ENCODE results near the gene PSTPIP2. TPM values are rescaled to one million over a fixed set of nuclear protein-coding genes. Genes with fewer than 3 reads are reported as not detected.
"Not testable (repeated sequence)": the region's sequence is repeated elsewhere in the genome, so short reads cannot be mapped to it uniquely, and the experiment has no call there.

The PSTPIP2 gene
- total and polyA plus RNA-seq, 2 donors (not counting 1 experiment from before 2014, with no cell fraction given), result 0.42 to 0.76 TPM

GRCh38 chr18:45967007-45967706 lies 104.9 kb downstream of the PSTPIP2 start, which contains the start of gene EPG5:
EPG5 (minus strand) TSS chr18:45967329; CDS start chr18:45967239, 90 bp downstream.
- Histone ChIP-seq H3K36me3 (replicated peaks in 1 of 2; ENCODE audit: control extremely low read depth in 1 of 2, control insufficient read depth in 1 of 2, extremely low read depth in 1 of 2, insufficient read depth in 2 of 2, low read length in 1 of 2) (peaks cover 0 to under 1% of the 10 kb centered on the region in 2 experiments), H3K4me1 (ENCODE audit: control insufficient read depth in 2 of 2, insufficient read depth in 2 of 2, low read length in 2 of 2) (peaks cover 0 to 9% of the 10 kb centered on the region in 2 donors), H3K27me3 (replicated peaks in 1 of 4; ENCODE audit: control extremely low read depth in 1 of 4, control insufficient read depth in 3 of 4, insufficient read depth in 4 of 4, low read length in 3 of 4) (no peaks in the 10 kb centered on the region), H3K9ac (ENCODE audit: low read length) (peak within 1 kb of the TSS; percentile 92), H3K4me2 (replicated peaks; ENCODE audit: low read depth, low read length, poor library complexity, severe bottlenecking) (peak within 1 kb of the TSS; percentile 89), H3K79me2 (ENCODE audit: control insufficient read depth, insufficient read depth, low read length) (peaks cover 44% of the 10 kb centered on the region), H2AFZ (ENCODE audit: insufficient read depth, low read depth, low read length, poor library complexity, severe bottlenecking) (peak within 1 kb of the TSS; percentile 85), H4K20me1 (ENCODE audit: control insufficient read depth, insufficient read depth, low read length, poor library complexity, severe bottlenecking) (peaks cover 15% of the 10 kb centered on the region), H3K4me3 (ENCODE audit: control extremely low read depth in 1 of 5, extremely low read depth in 1 of 5, insufficient read depth in 1 of 5, low read depth in 2 of 5, low read length in 4 of 5) (peak within 1 kb of the TSS; percentile 76 to 90 (median 87)), H3K9me3 (ENCODE audit: control extremely low read depth in 1 of 3, control insufficient read depth in 2 of 3, insufficient read depth in 1 of 3, low read length in 2 of 3) (no peaks in the 10 kb centered on the region), H3K27ac (ENCODE audit: low read length in 2 of 2) (peak within 1 kb of the TSS; percentile 62 to 74)
- peak within 1 kb of the TSS; percentile 99 for H3K4me3 Mint-ChIP-seq
- intact Hi-C loops (cut with micrococcal nuclease), result loop anchor here (1.0 to 2.0 kb wide), 7 partner anchors 61 to 283 kb away; partner anchors contain the start of genes ATP5F1A, HAUS1 and PSTPIP2
- peaks cover 35% of the 10 kb centered on the region for H3K4me1 Mint-ChIP-seq
- under 1% methylated on average over 48 of the region's 50 CpGs for WGBS (ENCODE audit: insufficient coverage)
- H3K27me3 Mint-ChIP-seq, result no peaks in the 10 kb centered on the region
- peak; percentile 94 for DNase-seq
- POLR2A ChIA-PET, result no interaction called here
- CTCF ChIA-PET, result no interaction called here
- TF ChIP-seq EZH2 (IDR thresholded peaks at IDR 0.05; ENCODE audit: borderline replicate concordance, insufficient read depth, low read depth, low read length, poor library complexity, severe bottlenecking) (no peak), CTCF (IDR thresholded peaks at IDR 0.05) (no peak)
- ATAC-seq (ENCODE audit: low read depth), result peak; percentile 99
- H3K9me3 Mint-ChIP-seq (ENCODE audit: insufficient read depth), result no peaks in the 10 kb centered on the region
- peak within 1 kb of the TSS; percentile 94 for H3K27ac Mint-ChIP-seq

GRCh38 chr18:45964913-45965312 lies 107.1 kb downstream of the PSTPIP2 start:
- CTCF ChIA-PET; H3K4me2 ChIP-seq (replicated peaks; ENCODE audit: low read depth, low read length, poor library complexity, severe bottlenecking); POLR2A ChIA-PET; DNase-seq; H3K36me3 ChIP-seq (replicated peaks in 1 of 2; ENCODE audit: control extremely low read depth in 1 of 2, control insufficient read depth in 1 of 2, extremely low read depth in 1 of 2, insufficient read depth in 2 of 2, low read length in 1 of 2); H3K27ac Mint-ChIP-seq; H3K9me3 ChIP-seq (ENCODE audit: control extremely low read depth in 1 of 3, control insufficient read depth in 2 of 3, insufficient read depth in 1 of 3, low read length in 2 of 3); intact Hi-C loops (cut with micrococcal nuclease); H3K4me3 ChIP-seq (ENCODE audit: control extremely low read depth in 1 of 5, extremely low read depth in 1 of 5, insufficient read depth in 1 of 5, low read depth in 2 of 5, low read length in 4 of 5); H3K27me3 Mint-ChIP-seq; ATAC-seq (ENCODE audit: low read depth); H3K9ac ChIP-seq (ENCODE audit: low read length); H3K9me3 Mint-ChIP-seq (ENCODE audit: insufficient read depth); H3K27me3 ChIP-seq (replicated peaks in 1 of 4; ENCODE audit: control extremely low read depth in 1 of 4, control insufficient read depth in 3 of 4, insufficient read depth in 4 of 4, low read length in 3 of 4); H3K4me1 ChIP-seq (ENCODE audit: control insufficient read depth in 2 of 2, insufficient read depth in 2 of 2, low read length in 2 of 2); H3K27ac ChIP-seq (ENCODE audit: low read length in 2 of 2); H2AFZ ChIP-seq (ENCODE audit: insufficient read depth, low read depth, low read length, poor library complexity, severe bottlenecking): not testable (repeated sequence)
- Mint-ChIP-seq H3K4me1 (peaks cover 49% of the 10 kb centered on the region), H3K4me3 (peak overlapping the region; percentile 67)
- H4K20me1 ChIP-seq (ENCODE audit: control insufficient read depth, insufficient read depth, low read length, poor library complexity, severe bottlenecking), result peaks cover 15% of the 10 kb centered on the region
- no CpG with 5 or more reads among the region's 5 CpGs for WGBS (ENCODE audit: insufficient coverage)
- H3K79me2 ChIP-seq (ENCODE audit: control insufficient read depth, insufficient read depth, low read length), result peaks cover 67% of the 10 kb centered on the region

All from B cell (primary cell).